ENCODE results near the gene CDK5RAP1. TPM values are rescaled to one million over a fixed set of nuclear protein-coding genes. Genes with fewer than 3 reads are reported as not detected.

The CDK5RAP1 gene
- total and polyA plus RNA-seq, 9 of the 15 experiments (the other 6 are each of a cell fraction or from before 2014, with no cell fraction given), result 41.6 to 127 (median 58.3) TPM

- TF ChIP-seq ELK3 (CRISPR knock-in tag; IDR thresholded peaks at IDR 0.05) (no peak), ZBED1 (IDR thresholded peaks at IDR 0.05) (0 out of 2 replicates have a peak, but pooled peaks have one; percentile 67), FOS (IDR thresholded peaks at IDR 0.05; ENCODE audit: extremely low read depth, insufficient read length) (no peak), NCOA4 (IDR thresholded peaks at IDR 0.05; ENCODE audit: partially characterized antibody) (no peak), ZNF551 (CRISPR knock-in tag; IDR thresholded peaks at IDR 0.05) (no peak), ZSCAN32 (CRISPR knock-in tag; IDR thresholded peaks at IDR 0.05) (no peak), RCOR1 (IDR thresholded peaks at IDR 0.05; ENCODE audit: borderline replicate concordance in 1 of 2, low read depth in 2 of 2, low read length in 2 of 2) (no peak), TEAD4 (IDR thresholded peaks at IDR 0.05; ENCODE audit: low read length) (peak; percentile 38), TEAD4 (CRISPR knock-in tag; IDR thresholded peaks at IDR 0.05; ENCODE audit: borderline replicate concordance) (no peak), SP1 (CRISPR knock-in tag; IDR thresholded peaks at IDR 0.05) (peak; percentile 80), NR1H2 (CRISPR knock-in tag; IDR thresholded peaks at IDR 0.05) (peak; percentile 46; the same call in 1 of the 2 replicates), E2F1 (CRISPR knock-in tag; IDR thresholded peaks at IDR 0.05) (peak; percentile 79), BRF2 (IDR thresholded peaks at IDR 0.05; ENCODE audit: borderline replicate concordance, insufficient read depth, insufficient read length) (no peak), SMAD4 (CRISPR knock-in tag; conservative IDR thresholded peaks at IDR 0.05) (0 out of 2 replicates have a peak, but pooled peaks have one; percentile 30), BCLAF1 (IDR thresholded peaks at IDR 0.05; ENCODE audit: borderline replicate concordance in 1 of 2, control insufficient read depth in 1 of 2, low read depth in 2 of 2, low read length in 1 of 2) (peak in 1 of 2 experiments; percentile 98; a peak in 2 of 4 replicates), STAT5A (IDR thresholded peaks at IDR 0.05; ENCODE audit: borderline replicate concordance, low read length) (peak; percentile 27; the same call in 1 of the 2 replicates), CHD4 (IDR thresholded peaks at IDR 0.05; ENCODE audit: insufficient read depth, insufficient replicate concordance, low read depth, low read length, poor library complexity, severe bottlenecking) (no peak), HINFP (tag; conservative IDR thresholded peaks at IDR 0.05; ENCODE audit: low read depth) (peak; percentile 72), PHF20 (IDR thresholded peaks at IDR 0.05; ENCODE audit: partially characterized antibody) (peak; percentile 98)
Measured at GRCh38 chr20:33401184-33401920, at the start of gene CDK5RAP1 (continued).
